Loucy (cell line): ENCODE results near the gene LDLRAD4.

Experiments used
- EZH2phosphoT487 ChIP-seq: fragments of 200-600 bp; IDR thresholded peaks from 2 replicates; pipeline ENCODE4 v1.6.1; 2018; ENCODE audit warnings: antibody characterized with exemption, mild to moderate bottlenecking, moderate library complexity, borderline replicate concordance
- TF ChIP-seq, protein P1 (sequence below): fragments of 200-600 bp; sonication (generic); conservative IDR thresholded peaks from 2 replicates; pipeline ENCODE4 v1.5.1; 2014; ENCODE audit warnings: mild to moderate bottlenecking, antibody characterized with exemption, low read length

DNA sequence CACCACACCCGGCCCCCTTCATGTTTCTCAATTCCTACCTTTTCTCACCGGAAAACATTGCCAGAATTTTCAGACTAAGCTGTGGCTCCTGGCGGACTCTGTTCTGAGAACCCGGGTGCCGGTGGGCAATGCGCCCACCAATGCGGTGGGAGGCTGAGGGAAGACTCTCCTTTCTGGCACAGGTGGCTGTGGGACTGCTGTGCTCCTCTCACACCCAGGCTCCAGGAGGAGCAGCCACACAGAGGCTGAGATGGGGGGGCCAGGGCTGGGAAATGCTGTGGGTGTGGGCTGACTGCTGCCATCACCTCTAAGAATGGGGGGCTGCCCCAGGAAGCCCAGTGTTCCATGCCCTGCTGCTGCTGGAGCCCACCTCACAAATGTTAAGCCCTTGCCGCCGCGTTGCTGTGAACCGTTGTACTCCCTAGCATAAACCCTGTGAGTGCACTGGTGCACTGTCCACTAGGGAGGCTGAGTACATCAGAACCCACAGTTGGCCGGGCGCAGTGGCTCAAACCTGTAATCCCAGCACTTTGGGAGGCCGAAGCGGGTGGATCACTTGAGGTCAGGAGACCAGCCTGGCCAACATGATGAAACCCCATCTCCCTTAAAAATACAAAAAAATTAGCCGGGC, 152.6 kb downstream of the LDLRAD4 start:
- TF ChIP-seq, protein P1, sequence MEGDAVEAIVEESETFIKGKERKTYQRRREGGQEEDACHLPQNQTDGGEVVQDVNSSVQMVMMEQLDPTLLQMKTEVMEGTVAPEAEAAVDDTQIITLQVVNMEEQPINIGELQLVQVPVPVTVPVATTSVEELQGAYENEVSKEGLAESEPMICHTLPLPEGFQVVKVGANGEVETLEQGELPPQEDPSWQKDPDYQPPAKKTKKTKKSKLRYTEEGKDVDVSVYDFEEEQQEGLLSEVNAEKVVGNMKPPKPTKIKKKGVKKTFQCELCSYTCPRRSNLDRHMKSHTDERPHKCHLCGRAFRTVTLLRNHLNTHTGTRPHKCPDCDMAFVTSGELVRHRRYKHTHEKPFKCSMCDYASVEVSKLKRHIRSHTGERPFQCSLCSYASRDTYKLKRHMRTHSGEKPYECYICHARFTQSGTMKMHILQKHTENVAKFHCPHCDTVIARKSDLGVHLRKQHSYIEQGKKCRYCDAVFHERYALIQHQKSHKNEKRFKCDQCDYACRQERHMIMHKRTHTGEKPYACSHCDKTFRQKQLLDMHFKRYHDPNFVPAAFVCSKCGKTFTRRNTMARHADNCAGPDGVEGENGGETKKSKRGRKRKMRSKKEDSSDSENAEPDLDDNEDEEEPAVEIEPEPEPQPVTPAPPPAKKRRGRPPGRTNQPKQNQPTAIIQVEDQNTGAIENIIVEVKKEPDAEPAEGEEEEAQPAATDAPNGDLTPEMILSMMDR, result no peak
- TF ChIP-seq EZH2phosphoT487, result no peak
